Brain microvascular endothelial cell (primary cell): Measurements from ENCODE around the gene ELOVL3.
A peak's percentile ranks its signal among the peaks of the same experiment; 100 is the strongest.

Source experiments
- DNase-seq: peaks from one replicate; pipeline ENCODE4 v3.0.0-alpha.2; 2020
- H3K27ac ChIP-seq: fragments of 250-450 bp; sonication (Bioruptor Pico); 2 replicates; pipeline ENCODE4 v1.5.1; 2020; ENCODE audit warnings: mild to moderate bottlenecking, moderate library complexity
- H3K27me3 ChIP-seq: fragments of 250-450 bp; sonication (Bioruptor Pico); replicated peaks from 2 replicates; pipeline ENCODE4 v1.5.1; 2020; ENCODE audit warnings: mild to moderate bottlenecking
- H3K36me3 ChIP-seq: fragments of 250-450 bp; sonication (Bioruptor Pico); replicated peaks from 2 replicates; pipeline ENCODE4 v1.5.1; 2020; ENCODE audit warnings: mild to moderate bottlenecking
- H3K4me3 ChIP-seq: 2 replicates; pipeline ENCODE4 v1.5.1; 2011; ENCODE audit warnings: low read depth, mild to moderate bottlenecking, control low read depth, low read length, moderate library complexity
- in situ Hi-C: cut with HindIII; loops from 2 replicates; pipeline ENCODE4 v1.10.0; 2017; ENCODE audit warnings: low sequenced_read_pairs, low pct_ligation_motif_present
- TF ChIP-seq, protein P1 (sequence below): IDR thresholded peaks from 2 replicates; pipeline ENCODE4 v1.5.1; 2011; ENCODE audit warnings: low read depth, mild to moderate bottlenecking, moderate library complexity, low read length, control low read depth, inconsistent platforms; ENCODE audit errors: missing control alignments

The ELOVL3 gene

DNA sequence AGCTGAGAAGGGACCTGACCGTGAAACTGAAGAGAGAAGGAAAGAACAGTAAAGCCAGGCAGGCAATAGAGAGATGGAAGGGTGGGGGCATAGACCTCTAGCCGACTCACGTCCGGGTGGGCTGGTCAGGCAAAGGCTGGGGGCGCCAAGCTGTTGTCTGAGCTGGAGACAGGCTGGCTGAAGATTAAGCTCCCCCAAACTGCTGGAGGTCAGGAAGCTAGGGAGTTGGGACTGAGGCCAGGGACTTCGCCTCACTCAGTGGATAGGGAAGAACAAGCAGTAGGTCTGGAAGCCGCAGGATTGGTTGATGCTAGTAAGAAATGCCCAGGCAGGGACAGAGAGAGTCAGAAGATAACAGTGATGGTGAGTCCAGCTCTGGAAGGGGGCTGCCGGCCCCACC is 9.9 kb downstream of the ELOVL3 start:
- in situ Hi-C loops: no loop called here
- DNase-seq: no peak
- Histone ChIP-seq H3K36me3 (no peaks in the 10 kb centered on the region), H3K4me3 (no peak overlapping the region), H3K27ac (no peak overlapping the region), H3K27me3 (peaks cover 7% of the 10 kb centered on the region)
- TF ChIP-seq, protein P1, sequence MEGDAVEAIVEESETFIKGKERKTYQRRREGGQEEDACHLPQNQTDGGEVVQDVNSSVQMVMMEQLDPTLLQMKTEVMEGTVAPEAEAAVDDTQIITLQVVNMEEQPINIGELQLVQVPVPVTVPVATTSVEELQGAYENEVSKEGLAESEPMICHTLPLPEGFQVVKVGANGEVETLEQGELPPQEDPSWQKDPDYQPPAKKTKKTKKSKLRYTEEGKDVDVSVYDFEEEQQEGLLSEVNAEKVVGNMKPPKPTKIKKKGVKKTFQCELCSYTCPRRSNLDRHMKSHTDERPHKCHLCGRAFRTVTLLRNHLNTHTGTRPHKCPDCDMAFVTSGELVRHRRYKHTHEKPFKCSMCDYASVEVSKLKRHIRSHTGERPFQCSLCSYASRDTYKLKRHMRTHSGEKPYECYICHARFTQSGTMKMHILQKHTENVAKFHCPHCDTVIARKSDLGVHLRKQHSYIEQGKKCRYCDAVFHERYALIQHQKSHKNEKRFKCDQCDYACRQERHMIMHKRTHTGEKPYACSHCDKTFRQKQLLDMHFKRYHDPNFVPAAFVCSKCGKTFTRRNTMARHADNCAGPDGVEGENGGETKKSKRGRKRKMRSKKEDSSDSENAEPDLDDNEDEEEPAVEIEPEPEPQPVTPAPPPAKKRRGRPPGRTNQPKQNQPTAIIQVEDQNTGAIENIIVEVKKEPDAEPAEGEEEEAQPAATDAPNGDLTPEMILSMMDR: no peak

DNA sequence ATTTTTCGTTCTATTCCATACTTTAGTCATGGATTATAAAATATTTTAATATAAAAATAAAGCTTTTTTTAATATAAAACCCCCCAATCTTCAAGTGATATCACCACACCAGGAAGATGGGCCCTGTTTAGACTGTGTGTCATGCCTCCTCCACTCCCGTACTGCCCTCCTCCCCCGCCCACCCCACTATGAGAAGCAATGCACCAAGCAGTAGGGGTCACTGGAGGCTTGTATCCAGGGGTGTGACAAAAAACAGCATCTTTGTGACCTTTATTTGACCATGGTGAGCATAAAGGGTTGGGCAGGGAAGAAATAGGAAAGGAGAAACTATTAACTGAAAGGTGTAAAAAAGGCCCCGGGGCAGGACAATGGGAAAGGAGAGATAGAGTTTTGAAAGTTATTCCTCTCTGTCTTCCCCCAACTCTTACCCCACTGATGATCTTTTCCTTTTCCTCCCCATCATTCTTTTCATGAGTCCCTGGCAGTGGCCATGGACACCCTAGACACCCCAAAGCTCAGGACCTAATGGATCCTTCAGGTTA is 11.7 kb downstream of the ELOVL3 start:
- H3K27ac ChIP-seq: no peak overlapping the region
- DNase-seq: no peak
- H3K27me3 ChIP-seq: peaks cover 7% of the 10 kb centered on the region
- no peaks in the 10 kb centered on the region for H3K36me3 ChIP-seq
- in situ Hi-C loops: no loop called here
- no peak overlapping the region for H3K4me3 ChIP-seq
- TF ChIP-seq, protein P1: no peak

DNA sequence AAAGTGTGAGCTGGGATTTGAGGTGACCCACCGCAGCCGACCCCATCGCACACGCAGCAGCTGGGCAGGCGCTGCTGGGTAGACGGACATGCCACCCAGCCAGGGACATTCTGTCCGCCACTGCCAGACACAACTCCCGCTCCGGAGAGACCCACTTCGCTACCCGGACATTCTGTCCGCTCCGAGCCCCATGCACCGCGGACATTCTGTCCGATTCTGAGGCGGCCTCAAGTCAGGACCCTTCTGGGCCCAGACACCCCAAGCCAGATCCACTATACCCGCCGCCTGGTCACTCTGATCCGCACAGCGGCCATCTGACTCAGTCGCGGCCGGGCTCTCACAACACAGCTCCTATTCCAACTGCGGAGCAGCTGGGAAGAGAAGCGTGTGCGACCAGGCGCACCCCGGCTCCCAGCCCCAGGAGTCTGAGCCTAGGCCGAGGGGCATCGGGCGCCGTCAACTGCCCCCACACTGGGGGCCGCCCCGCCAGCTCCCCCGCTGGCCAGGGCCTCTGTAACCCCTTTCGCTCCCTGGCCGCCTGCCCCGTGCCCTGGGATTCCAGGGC is 14.4 kb downstream of the ELOVL3 start:
- no peak overlapping the region for H3K27ac ChIP-seq
- TF ChIP-seq, protein P1: no peak
- no peaks in the 10 kb centered on the region for H3K36me3 ChIP-seq
- H3K27me3 ChIP-seq: peaks cover 7% of the 10 kb centered on the region
- no peak for DNase-seq
- in situ Hi-C loops: no loop called here
- H3K4me3 ChIP-seq: peak overlapping the region; percentile 68

DNA sequence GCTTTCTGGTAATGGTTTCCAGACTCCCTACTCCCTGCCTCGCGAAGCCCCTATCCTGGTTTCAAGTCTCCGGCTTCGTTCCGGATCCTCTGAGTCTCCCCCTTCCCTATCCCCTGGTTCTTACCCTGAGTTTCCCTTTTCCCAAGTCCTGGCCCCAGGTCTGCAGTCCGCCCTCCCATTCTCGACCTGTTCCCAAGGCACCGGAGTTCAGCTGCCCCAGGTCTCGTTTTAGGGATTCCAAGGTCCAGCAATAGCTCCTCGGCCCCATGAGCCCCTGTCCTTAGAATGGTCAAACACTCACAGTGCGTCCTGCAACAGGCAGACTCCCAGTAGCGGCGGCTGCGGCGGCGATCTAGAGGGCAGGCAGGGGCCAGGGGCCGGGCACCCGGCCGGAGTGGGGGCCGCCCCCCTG is 14.9 kb downstream of the ELOVL3 start:
- Histone ChIP-seq H3K27ac (no peak overlapping the region), H3K27me3 (peaks cover 7% of the 10 kb centered on the region), H3K4me3 (peak overlapping the region; percentile 68), H3K36me3 (no peaks in the 10 kb centered on the region)
- TF ChIP-seq, protein P1: no peak
- in situ Hi-C loops: no loop called here
- DNase-seq: no peak

DNA sequence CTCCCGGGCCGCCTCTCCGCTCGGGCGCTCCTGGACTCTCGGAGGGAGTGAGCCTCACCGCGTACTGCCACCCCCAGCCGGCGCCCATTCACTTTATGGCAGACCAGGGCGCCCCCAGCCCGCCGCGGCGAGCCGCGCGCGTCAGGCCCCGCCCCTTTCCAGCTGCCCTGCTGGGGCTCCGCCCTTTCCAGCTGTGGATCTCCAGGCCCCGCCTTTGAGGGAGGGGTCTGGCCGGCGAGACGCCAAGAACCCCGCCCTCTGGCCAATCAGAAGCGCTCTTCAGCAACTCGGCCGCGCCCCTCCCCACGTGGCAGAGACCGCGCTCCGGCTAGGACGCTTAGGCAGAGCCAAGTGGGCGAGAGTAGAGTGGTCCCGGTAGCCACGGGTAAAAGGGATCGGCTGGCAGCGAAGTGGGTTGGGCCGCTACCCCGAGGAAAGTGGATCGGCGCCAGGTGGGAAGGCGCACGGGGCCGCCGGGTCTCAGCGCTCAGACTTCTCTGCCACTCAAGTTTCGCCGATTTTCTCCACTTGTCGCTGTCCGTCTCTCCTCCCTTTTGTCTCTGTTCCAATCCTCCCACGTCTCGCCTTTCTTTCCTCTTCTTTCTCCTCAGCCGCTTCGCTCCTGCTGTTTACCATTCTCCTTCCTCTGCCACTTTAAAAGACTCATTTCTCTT is 15.5 kb downstream of the ELOVL3 start, which contains the start of gene PITX3:
Gene PITX3, minus strand, starts transcription at position 69 of the 674 bp plus-strand sequence. CDS start 9,432 bp downstream, outside the sequence.
- TF ChIP-seq, protein P1: no peak
- peaks cover 7% of the 10 kb centered on the region for H3K27me3 ChIP-seq
- in situ Hi-C loops: no loop called here
- peak; percentile 86 for DNase-seq
- peak within 1 kb of the TSS; percentile 68 for H3K4me3 ChIP-seq
- no peak within 1 kb of the TSS for H3K27ac ChIP-seq
- H3K36me3 ChIP-seq: no peaks in the 10 kb centered on the region
